SU-DHL-6 (cell line): Measurements from ENCODE around the gene PTTG1IP.

ENCODE experiments used
- H2AFZ ChIP-seq: fragments of 200-600 bp; sonication (generic); 2 replicates; pipeline ENCODE4 v1.6.1; 2014; ENCODE audit warnings: low read depth, mild to moderate bottlenecking, moderate library complexity, mixed read lengths, antibody characterized with exemption, low read length; ENCODE audit not compliant: severe bottlenecking
- H3F3A ChIP-seq: fragments of 200-600 bp; shearing (Covaris generic); 2 replicates; pipeline ENCODE4 v1.6.0; 2016; ENCODE audit warnings: antibody characterized with exemption, mild to moderate bottlenecking; ENCODE audit not compliant: insufficient read depth
- H3K27ac ChIP-seq: fragments of 200-600 bp; sonication (generic); 2 replicates; pipeline ENCODE4 v1.5.1; 2016; ENCODE audit warnings: low read depth, mild to moderate bottlenecking, low read length, moderate library complexity, mixed read lengths
- H3K27me3 ChIP-seq: fragments of 200-600 bp; sonication (generic), shearing (Covaris generic); 2 replicates; pipeline ENCODE4 v1.6.0; 2014; ENCODE audit warnings: mild to moderate bottlenecking, low read length
- H3K36me3 ChIP-seq: fragments of 200-600 bp; sonication (generic); 2 replicates; pipeline ENCODE4 v1.6.1; 2014; ENCODE audit warnings: mild to moderate bottlenecking, low read length, mixed read lengths
- H3K4me2 ChIP-seq: fragments of 300-600, 200-600 bp; shearing (Covaris generic), sonication (generic); 2 replicates; pipeline ENCODE4 v1.6.0; 2014; ENCODE audit warnings: low read length, low read depth, mild to moderate bottlenecking; ENCODE audit not compliant: poor library complexity, severe bottlenecking
- H3K4me3 ChIP-seq: fragments of 200-600 bp; sonication (generic); 2 replicates; pipeline ENCODE4 v1.5.1; 2014; ENCODE audit warnings: antibody characterized with exemption, low read length, mild to moderate bottlenecking, mixed read lengths; ENCODE audit not compliant: insufficient read depth, poor library complexity, severe bottlenecking
- H3K79me2 ChIP-seq: fragments of 200-600 bp; sonication (generic); 2 replicates; pipeline ENCODE4 v1.6.1; 2014; ENCODE audit warnings: mild to moderate bottlenecking, low read length, moderate library complexity; ENCODE audit not compliant: insufficient read depth
- H3K9ac ChIP-seq: fragments of 200-600 bp; sonication (generic); 2 replicates; pipeline ENCODE4 v1.7.0; 2014; ENCODE audit warnings: mild to moderate bottlenecking, low read length
- H3K9me2 ChIP-seq: fragments of 200-600 bp; sonication (generic); replicated peaks from 2 replicates; pipeline ENCODE4 v1.6.1; 2014; ENCODE audit warnings: low read length; ENCODE audit not compliant: insufficient read depth
- H3K9me3 ChIP-seq: fragments of 200-600 bp; sonication (generic); 2 replicates; pipeline ENCODE4 v1.6.1; 2014; ENCODE audit warnings: low read length, mixed read lengths; ENCODE audit not compliant: insufficient read depth
- H4K20me1 ChIP-seq: fragments of 200-600 bp; sonication (generic); 2 replicates; pipeline ENCODE4 v1.6.1; 2014; ENCODE audit warnings: low read depth, mild to moderate bottlenecking, antibody characterized with exemption, low read length, moderate library complexity, mixed read lengths
- EZH2phosphoT487 ChIP-seq: fragments of 200-600 bp; sonication (generic), shearing (Covaris generic); conservative IDR thresholded peaks from 2 replicates; pipeline ENCODE4 v1.6.1; 2018; ENCODE audit warnings: mild to moderate bottlenecking, antibody characterized with exemption, low read length, moderate library complexity, mixed read lengths
- TF ChIP-seq, protein P1 (sequence below): fragments of 200-600 bp; sonication (generic); IDR thresholded peaks from one replicate; pipeline ENCODE4 v1.5.1; 2017; ENCODE audit warnings: antibody characterized with exemption, mild to moderate bottlenecking, low read length, moderate library complexity; ENCODE audit not compliant: insufficient read depth, poor library complexity, severe bottlenecking

PTTG1IP gene

DNA sequence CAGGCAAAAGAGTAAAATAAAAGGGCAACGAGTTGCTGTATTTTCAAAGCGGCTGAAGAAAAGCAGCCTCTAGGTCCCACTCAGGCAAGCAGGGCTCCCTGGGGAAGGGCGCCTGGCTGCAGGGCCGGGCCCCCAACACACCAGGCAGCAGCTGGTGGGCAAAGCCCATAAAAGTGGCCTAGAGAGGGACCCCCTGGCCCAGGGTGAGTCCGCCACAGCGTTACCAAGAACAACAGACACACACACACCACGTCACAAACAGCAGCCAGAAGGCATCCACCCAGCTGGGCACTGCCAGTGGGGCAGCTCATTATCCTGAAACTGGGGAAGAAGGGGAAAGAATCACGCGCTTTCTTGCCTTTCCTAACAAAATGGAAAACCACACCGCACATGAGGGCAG, 60.3 kb downstream of the PTTG1IP start:
- no peaks in the 10 kb centered on the region for H3K36me3 ChIP-seq
- H3F3A ChIP-seq, result 0 out of 2 replicates have a peak, but pooled peaks cover 3% of the 10 kb centered on the region
- TF ChIP-seq, protein P1, sequence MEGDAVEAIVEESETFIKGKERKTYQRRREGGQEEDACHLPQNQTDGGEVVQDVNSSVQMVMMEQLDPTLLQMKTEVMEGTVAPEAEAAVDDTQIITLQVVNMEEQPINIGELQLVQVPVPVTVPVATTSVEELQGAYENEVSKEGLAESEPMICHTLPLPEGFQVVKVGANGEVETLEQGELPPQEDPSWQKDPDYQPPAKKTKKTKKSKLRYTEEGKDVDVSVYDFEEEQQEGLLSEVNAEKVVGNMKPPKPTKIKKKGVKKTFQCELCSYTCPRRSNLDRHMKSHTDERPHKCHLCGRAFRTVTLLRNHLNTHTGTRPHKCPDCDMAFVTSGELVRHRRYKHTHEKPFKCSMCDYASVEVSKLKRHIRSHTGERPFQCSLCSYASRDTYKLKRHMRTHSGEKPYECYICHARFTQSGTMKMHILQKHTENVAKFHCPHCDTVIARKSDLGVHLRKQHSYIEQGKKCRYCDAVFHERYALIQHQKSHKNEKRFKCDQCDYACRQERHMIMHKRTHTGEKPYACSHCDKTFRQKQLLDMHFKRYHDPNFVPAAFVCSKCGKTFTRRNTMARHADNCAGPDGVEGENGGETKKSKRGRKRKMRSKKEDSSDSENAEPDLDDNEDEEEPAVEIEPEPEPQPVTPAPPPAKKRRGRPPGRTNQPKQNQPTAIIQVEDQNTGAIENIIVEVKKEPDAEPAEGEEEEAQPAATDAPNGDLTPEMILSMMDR, result no peak
- no peak for TF ChIP-seq EZH2phosphoT487
- no peak overlapping the region for H3K4me2 ChIP-seq
- H3K27ac ChIP-seq, result no peak overlapping the region
- no peaks in the 10 kb centered on the region for H3K27me3 ChIP-seq
- peaks cover 63% of the 10 kb centered on the region for H3K79me2 ChIP-seq
- no peaks in the 10 kb centered on the region for H3K9me2 ChIP-seq
- no peaks in the 10 kb centered on the region for H3K9me3 ChIP-seq
- no peak overlapping the region for H3K4me3 ChIP-seq
- no peak overlapping the region for H2AFZ ChIP-seq
- H4K20me1 ChIP-seq, result no peaks in the 10 kb centered on the region
- H3K9ac ChIP-seq, result no peak overlapping the region

DNA sequence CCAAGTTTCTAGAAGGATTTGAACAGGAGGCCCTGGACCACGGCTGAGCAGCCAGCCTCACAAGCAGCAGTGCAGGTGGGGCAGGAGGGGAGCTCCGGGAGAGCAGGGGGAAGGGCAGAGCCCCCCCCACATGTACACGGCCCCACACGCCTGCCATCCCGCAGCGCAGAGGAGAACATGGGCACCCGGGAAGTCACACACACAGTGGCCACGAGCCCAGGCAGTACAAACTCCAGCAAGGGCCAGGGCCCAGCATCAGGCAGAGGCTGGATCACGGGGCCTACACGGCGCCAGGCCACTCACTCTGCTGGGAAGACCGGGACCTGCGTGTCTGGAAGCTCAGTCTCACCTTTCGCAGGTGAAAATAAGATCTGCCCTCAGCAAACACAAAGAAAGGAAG, 60.9 kb downstream of the PTTG1IP start:
- Histone ChIP-seq H3K9me2 (no peaks in the 10 kb centered on the region), H2AFZ (no peak overlapping the region), H3K27me3 (no peaks in the 10 kb centered on the region), H3K36me3 (no peaks in the 10 kb centered on the region), H3K4me2 (no peak overlapping the region), H3K79me2 (peaks cover 63% of the 10 kb centered on the region), H3K4me3 (no peak overlapping the region), H4K20me1 (no peaks in the 10 kb centered on the region), H3K27ac (no peak overlapping the region), H3K9ac (no peak overlapping the region), H3K9me3 (no peaks in the 10 kb centered on the region), H3F3A (0 out of 2 replicates have a peak, but pooled peaks cover 3% of the 10 kb centered on the region)
- TF ChIP-seq, protein P1, result no peak
- no peak for TF ChIP-seq EZH2phosphoT487

DNA sequence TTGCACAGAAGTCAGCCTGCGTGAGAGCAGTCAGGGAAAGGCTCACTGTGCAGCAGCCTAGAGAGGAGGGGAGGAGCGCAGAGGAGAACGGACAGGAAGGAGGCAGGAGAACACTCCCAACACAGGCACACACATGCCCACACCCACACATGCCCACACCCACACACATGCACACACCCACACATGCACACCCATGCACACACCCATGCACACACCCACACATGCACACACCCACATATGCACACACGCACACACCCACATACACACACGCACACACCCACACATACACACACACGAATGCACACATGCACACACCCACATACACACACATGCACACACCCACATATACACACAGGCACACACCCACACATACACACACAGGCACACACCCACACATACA, 62.7 kb downstream of the PTTG1IP start:
- no peak overlapping the region for H3K4me3 ChIP-seq
- no peaks in the 10 kb centered on the region for H3K9me2 ChIP-seq
- H3K9me3 ChIP-seq, result no peaks in the 10 kb centered on the region
- H3K36me3 ChIP-seq, result no peaks in the 10 kb centered on the region
- peaks cover 47% of the 10 kb centered on the region for H3K79me2 ChIP-seq
- no peak overlapping the region for H3K27ac ChIP-seq
- no peaks in the 10 kb centered on the region for H3K27me3 ChIP-seq
- no peaks in the 10 kb centered on the region for H4K20me1 ChIP-seq
- H2AFZ ChIP-seq, result no peak overlapping the region
- no peak overlapping the region for H3K9ac ChIP-seq
- TF ChIP-seq, protein P1, result no peak
- no peak for TF ChIP-seq EZH2phosphoT487
- no peak overlapping the region for H3K4me2 ChIP-seq
- no peaks in the 10 kb centered on the region for H3F3A ChIP-seq

DNA sequence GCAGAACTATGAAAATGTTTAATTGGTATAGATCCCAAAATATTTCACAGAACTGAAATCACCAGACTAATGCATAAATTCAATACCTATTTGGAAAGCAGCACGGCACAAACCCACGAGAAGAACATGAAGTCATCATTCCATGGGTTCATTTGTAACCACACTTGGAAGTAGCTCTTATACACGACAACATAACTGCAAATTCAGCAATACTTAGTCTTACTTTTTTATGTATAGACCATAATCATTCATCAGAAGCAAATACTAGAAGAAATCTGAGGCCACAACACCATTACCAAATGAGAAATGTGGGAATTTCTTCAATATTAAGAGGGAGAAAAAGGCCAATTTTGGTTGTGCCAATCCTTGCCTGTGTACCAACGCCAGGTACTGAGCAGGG, 67.6 kb downstream of the PTTG1IP start:
- Histone ChIP-seq H2AFZ (no peak overlapping the region), H4K20me1 (no peaks in the 10 kb centered on the region), H3K79me2 (peaks cover 14% of the 10 kb centered on the region), H3K4me3 (no peak overlapping the region), H3K4me2 (no peak overlapping the region), H3F3A (0 out of 2 replicates have a peak, but pooled peaks cover 10% of the 10 kb centered on the region), H3K27ac (no peak overlapping the region), H3K9ac (no peak overlapping the region), H3K9me2 (no peaks in the 10 kb centered on the region), H3K9me3 (no peaks in the 10 kb centered on the region), H3K27me3 (no peaks in the 10 kb centered on the region), H3K36me3 (no peaks in the 10 kb centered on the region)
- TF ChIP-seq EZH2phosphoT487, result no peak
- TF ChIP-seq, protein P1, result no peak
